Fibroblast of the aortic adventitia (primary cell): ENCODE measurements around the gene TYK2. TPM values are rescaled to one million over a fixed set of nuclear protein-coding genes. Genes with fewer than 3 reads are reported as not detected.

Experiments used
- DNase-seq: peaks from one replicate; pipeline ENCODE4 v3.0.0-alpha.2; 2010; ENCODE audit warnings: low read depth
- H3K4me3 ChIP-seq: 2 replicates; pipeline ENCODE4 v1.5.1; 2011; ENCODE audit warnings: low read depth, mild to moderate bottlenecking, control low read depth, low read length, moderate library complexity
- CTCF ChIP-seq: IDR thresholded peaks from 2 replicates; pipeline ENCODE4 v1.5.1; 2011; ENCODE audit warnings: mild to moderate bottlenecking, low read length, control low read depth, inconsistent platforms; ENCODE audit not compliant: insufficient read depth
- total RNA-seq: library from RNA; depleted of rRNA; stranded (reverse); fragments of >200 nt; gene quantifications from 2 replicates; pipeline ENCODE4 v1.2.3, GENCODE V29; 2012; ENCODE audit warnings: low replicate concordance

Gene TYK2
- total RNA-seq, 1 donor: 51.5 TPM

GRCh38 chr19:10328558-10329429, 51.6 kb downstream of the TYK2 start:
- no peak for TF ChIP-seq CTCF
- H3K4me3 ChIP-seq: no peak overlapping the region
- no peak for DNase-seq

DNA sequence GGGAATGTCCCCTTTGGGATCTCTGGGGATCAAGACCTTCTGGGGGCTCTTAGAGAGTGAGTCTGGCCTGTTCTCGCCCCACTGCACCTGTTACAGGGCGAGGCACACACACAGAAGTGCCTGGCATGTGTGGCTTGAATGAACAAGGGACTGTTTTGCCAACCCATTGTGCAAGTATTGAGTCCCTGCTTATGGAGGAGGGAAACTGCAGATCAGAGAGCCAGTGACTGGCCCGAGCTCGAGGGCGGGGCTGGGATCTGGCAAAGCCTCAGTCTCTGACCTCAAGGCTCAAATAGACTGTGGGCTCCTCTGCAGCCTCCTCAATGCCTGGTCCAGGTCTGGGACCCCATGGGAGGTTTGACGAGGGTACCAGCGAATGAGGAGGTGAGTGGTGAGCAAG, 52.6 kb downstream of the TYK2 start:
- DNase-seq: no peak
- no peak for TF ChIP-seq CTCF
- H3K4me3 ChIP-seq: no peak overlapping the region

GRCh38 chr19:10325732-10326131, 54.6 kb downstream of the TYK2 start:
- DNase-seq: no peak
- TF ChIP-seq CTCF: no peak
- H3K4me3 ChIP-seq: no peak overlapping the region

- no peak for DNase-seq
- no peak overlapping the region for H3K4me3 ChIP-seq
- no peak for TF ChIP-seq CTCF
These were observed 58.2 kb downstream of the TYK2 start for GRCh38 chr19:10321874-10322835.

DNA sequence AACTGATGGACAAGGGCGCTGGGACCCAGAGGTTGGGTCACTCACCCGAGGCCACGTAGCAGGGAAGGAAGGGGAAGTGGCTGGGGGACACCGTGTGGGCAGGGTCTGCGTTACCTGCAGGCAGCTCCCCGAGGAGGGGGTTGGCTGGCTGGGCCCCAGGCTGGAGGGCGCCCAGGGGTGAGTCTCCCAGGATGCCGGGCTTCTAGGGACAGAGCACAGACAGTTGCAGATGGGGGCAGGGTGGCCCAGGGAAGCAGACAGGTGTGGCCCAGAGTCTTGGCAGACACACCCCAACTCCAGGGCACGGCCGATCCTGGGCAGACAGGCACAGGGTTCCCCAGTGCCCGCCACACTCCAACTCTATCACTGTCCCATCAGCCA, 59.0 kb downstream of the TYK2 start:
- no peak for TF ChIP-seq CTCF
- no peak overlapping the region for H3K4me3 ChIP-seq

DNA sequence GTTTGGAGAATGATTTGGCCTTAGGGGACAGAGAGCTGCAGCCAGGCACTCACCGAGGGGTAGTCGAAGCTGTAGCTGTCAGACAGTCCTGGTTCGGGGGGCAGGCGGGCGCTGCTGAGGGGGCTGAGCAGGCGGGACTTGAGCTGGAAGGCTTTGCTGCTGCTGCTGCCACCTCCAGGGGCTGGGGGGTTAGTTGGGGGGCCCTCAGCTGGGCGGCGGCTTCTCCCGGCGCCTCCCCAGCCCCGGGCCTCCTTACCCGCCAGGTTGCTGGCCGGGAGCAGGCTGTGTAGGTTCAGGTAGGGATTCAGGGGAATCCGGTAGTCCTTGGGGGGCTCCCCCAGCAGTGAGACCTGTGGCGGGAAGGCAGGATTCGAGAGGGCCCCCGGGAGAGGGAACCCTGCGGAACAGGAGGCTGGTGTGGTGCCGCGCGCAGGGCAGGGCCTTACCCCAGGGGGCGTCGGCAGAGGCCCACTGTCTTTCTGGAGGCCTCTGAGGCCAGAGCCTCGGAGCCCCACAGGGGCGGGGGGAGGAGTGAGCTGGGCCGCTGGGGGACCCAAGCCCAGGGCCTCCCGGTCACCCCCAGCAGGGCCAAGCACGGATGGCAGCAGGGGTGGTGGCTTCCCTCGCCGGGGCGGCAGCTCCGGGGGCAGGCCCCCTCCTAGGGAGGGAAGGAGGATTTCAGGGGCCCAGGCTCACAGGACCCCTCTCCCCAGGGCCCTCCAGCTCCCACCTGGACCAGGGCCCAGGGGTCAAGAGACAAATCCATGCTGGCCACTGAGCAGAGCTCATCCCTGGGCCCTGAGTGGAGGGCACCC, 59.6 kb downstream of the TYK2 start:
- no peak for DNase-seq

More for the DNA sequence above, 59.0 kb downstream of the TYK2 start:
- no peak for DNase-seq

More for the DNA sequence above, 59.6 kb downstream of the TYK2 start:
- no peak for TF ChIP-seq CTCF
- no peak overlapping the region for H3K4me3 ChIP-seq
